Pons (tissue), 1 donor: ENCODE data around the gene ATP5F1B.
"Not testable (repeated sequence)": the region's sequence is repeated elsewhere in the genome, so short reads cannot be mapped to it uniquely, and the experiment has no call there.

ENCODE experiments used
- DNase-seq: peaks from one replicate; pipeline ENCODE4 v3.0.0-alpha.2; 2016; ENCODE audit warnings: low spot score

Gene ATP5F1B

GRCh38 chr12:56648023-56648422, 2.2 kb upstream of the ATP5F1B start:
- not testable (repeated sequence) for DNase-seq

- DNase-seq, result no peak
Measured at GRCh38 chr12:56645201-56645716, 525 bp downstream of the ATP5F1B start.

GRCh38 chr12:56644654-56645053, 1.1 kb downstream of the ATP5F1B start:
- no peak for DNase-seq

GRCh38 chr12:56641219-56641618, 4.6 kb downstream of the ATP5F1B start:
- no peak for DNase-seq

GRCh38 chr12:56637621-56638020, 8.2 kb downstream of the ATP5F1B start:
- no peak for DNase-seq

GRCh38 chr12:56636675-56637540, 8.9 kb downstream of the ATP5F1B start:
- peak; percentile 99 for DNase-seq

- peak; percentile 95 for DNase-seq
Measured at GRCh38 chr12:56635806-56636674, 9.7 kb downstream of the ATP5F1B start.

- peak; percentile 76 for DNase-seq
Measured at GRCh38 chr12:56634837-56635791, 10.7 kb downstream of the ATP5F1B start.

- DNase-seq, result peak; percentile 37
Measured at GRCh38 chr12:56634242-56634836, 11.4 kb downstream of the ATP5F1B start.

- DNase-seq, result peak; percentile 22
Measured at GRCh38 chr12:56633468-56634241, 12.1 kb downstream of the ATP5F1B start.

- DNase-seq, result peak; percentile 15
Measured at GRCh38 chr12:56632701-56633467, 12.9 kb downstream of the ATP5F1B start.

- peak; percentile 42 for DNase-seq
Measured at GRCh38 chr12:56631790-56632700, 13.7 kb downstream of the ATP5F1B start.

GRCh38 chr12:56630180-56630632, 15.6 kb downstream of the ATP5F1B start, which contains the start of gene BAZ2A:
TSS of gene BAZ2A (minus strand) at chr12:56630326. CDS start at chr12:56617530, 12,796 bp downstream.
- DNase-seq, result peak; percentile 86

GRCh38 chr12:56629459-56630179, 16.2 kb downstream of the ATP5F1B start:
- DNase-seq, result peak; percentile 28

GRCh38 chr12:56628671-56629458, 16.9 kb downstream of the ATP5F1B start:
- DNase-seq, result peak; percentile 70

GRCh38 chr12:56626701-56627100, 19.1 kb downstream of the ATP5F1B start:
- no peak for DNase-seq

GRCh38 chr12:56622535-56622934, 23.2 kb downstream of the ATP5F1B start:
- no peak for DNase-seq
